ENCODE data around the gene M1AP.

M1AP gene, protein sequence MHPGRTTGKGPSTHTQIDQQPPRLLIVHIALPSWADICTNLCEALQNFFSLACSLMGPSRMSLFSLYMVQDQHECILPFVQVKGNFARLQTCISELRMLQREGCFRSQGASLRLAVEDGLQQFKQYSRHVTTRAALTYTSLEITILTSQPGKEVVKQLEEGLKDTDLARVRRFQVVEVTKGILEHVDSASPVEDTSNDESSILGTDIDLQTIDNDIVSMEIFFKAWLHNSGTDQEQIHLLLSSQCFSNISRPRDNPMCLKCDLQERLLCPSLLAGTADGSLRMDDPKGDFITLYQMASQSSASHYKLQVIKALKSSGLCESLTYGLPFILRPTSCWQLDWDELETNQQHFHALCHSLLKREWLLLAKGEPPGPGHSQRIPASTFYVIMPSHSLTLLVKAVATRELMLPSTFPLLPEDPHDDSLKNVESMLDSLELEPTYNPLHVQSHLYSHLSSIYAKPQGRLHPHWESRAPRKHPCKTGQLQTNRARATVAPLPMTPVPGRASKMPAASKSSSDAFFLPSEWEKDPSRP

DNA sequence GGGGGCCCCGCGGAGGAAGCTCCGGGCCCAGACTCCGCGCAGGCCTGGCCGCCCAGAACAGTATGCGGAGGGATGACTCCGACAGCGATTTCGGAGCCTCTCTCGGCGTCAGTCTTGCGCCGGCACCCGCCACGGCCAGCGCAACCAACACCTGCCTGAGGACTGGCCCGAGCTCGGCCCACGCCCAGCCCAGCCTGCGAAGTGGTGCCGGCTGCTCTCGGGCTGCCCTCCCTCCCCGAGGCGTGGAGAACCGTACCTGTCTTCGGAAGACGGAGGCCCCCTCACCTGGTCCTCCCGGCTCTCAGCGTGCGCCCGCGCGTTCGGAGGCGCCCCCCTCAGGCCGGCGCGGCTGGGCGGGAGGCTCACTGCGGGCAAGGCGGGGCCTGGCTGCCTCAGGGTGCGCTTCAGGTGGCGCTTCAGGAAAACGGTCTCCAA, at the start of gene M1AP:
Gene M1AP, minus strand, starts transcription at position 322 of the 435 bp plus-strand sequence. CDS start 8,055 bp downstream, outside the sequence.
- no peak for DNase-seq (ENCODE audit: low read depth)

DNA sequence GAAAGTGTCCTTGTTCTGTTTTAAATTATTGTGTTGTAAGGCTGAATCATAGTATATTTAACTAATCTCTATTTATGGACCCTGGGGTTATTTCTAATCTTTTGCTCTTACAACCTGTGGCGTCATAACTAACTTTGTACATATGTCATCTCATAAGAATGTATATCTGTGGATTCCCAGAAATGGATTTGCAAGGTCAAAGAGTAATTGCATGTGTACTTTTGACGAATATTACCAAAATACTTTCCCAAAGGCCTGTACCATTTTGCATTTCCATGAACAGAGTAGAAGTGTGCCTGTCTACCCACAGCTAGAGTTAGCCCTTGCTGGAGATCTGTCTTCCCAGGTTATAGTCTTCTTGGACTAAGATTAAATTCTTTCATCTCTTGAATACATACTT, 48.7 kb upstream of the M1AP start:
- no peak for DNase-seq (ENCODE audit: low read depth)

DNA sequence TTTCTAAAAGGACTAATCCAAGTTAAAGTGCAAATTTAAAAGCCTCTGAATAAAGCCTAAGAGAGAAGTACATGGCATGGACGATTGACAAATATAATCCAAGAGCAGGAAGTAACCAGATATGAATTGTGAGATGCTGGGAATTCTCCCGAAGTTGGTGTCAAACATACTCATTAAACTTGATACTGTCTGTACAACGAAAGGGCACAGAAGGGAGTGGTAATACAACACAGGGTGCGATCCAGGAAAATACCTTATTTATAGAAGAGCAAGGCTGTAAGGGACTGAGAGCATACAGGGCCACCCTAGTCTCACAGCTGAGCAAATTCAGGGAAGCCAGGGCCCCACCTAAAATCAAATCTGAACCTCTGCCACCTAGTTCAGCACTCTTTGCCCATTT, 47.5 kb upstream of the M1AP start:
- no peak for DNase-seq (ENCODE audit: low read depth)

DNA sequence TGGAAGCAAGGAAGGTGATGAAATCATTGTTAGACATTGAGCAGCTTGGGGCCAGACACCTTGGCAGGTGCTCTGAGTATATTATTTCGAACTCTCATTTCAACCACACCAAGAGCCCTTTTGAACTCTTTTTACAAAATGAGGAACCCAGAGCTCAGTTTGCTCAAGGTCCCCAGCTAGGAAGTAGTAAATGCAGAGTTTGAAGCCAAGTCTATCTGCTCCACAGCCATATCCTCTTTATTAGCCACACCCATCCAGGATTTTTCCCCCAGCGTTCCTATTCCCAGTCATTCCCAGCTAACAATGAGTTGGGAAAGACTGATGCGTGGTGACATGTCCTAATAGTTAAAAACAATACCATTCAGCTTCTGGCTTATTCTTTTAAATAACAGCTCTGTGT, 46.2 kb upstream of the M1AP start:
- no peak for DNase-seq (ENCODE audit: low read depth)

DNA sequence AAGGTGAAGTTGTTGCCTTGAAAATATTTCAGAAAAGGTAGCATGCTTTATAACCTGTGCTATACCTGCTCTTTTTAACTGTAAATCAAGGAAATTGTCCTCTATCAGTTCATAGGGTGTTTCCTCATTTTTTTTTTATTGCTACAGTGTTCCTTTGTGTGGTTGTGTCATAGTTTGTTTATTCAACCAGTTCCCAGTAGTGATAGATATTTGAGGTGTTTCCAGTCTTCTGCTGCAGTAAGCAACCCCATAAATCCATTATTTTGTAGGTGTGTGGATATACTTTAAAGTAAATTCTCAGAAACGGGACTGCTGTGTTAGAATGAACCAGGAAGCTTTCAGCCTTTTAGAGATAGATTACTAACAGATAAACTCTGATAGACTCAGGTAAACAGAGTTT, 45.5 kb upstream of the M1AP start:
- no peak for DNase-seq (ENCODE audit: low read depth)

DNA sequence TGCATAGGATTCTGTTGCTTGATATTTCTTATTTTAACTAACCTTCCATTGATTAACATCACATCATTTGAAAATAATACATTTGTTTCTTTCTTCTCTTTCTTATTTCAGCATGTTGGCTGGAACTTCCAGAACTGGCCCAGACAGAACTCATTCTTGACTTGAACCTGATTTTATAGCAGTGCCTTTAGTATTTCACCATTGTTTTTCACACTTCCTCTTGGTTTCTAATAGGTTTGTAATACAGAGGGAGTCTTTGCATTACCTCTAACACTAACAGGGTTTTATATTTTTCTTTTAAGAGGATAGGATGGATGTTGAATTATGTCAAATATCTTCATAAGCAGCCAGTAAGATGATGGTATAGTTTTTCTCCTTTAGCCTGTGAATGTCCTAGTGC, 45.1 kb upstream of the M1AP start:
- DNase-seq (ENCODE audit: low read depth) = no peak

DNA sequence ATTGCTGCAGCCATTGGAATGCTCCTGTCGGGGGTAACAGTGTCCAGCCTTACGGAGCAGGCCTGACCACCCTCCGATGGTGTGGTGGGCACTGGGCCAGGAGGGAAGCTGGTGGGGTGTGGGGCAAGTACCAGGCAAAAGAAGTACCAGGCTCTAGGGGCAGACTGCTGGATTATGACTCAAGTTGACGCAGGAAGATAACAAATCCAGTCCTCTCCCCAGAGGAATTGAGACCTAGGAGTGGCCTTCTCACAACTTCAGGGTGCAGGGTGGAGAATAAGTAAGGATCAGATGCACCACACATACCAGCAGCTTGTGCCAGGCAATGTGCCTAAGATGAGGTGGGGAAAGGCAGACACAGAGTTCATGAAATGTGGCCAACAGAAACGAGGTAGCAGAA, 43.8 kb upstream of the M1AP start:
- DNase-seq (ENCODE audit: low read depth) = no peak

DNA sequence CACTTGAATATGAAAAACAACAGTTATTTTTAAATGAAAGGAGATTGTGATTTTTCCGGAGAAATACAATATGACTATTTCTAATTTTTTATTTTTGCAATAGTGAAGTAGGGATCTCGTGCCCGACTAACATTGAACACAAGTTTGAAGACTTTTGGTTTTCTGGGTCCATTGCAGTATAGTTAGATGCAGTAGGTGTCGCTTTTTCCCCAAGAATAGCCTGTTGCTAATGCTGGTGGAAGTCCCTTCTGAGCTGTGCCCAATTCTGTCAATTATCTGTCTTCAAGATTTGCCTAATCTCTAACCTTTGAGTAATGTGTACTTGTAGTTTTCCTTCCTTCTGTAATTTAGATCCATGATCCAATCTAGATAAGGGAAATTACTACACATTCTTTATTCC, 42.4 kb upstream of the M1AP start:
- peak; percentile 4 for DNase-seq (ENCODE audit: low read depth)

DNA sequence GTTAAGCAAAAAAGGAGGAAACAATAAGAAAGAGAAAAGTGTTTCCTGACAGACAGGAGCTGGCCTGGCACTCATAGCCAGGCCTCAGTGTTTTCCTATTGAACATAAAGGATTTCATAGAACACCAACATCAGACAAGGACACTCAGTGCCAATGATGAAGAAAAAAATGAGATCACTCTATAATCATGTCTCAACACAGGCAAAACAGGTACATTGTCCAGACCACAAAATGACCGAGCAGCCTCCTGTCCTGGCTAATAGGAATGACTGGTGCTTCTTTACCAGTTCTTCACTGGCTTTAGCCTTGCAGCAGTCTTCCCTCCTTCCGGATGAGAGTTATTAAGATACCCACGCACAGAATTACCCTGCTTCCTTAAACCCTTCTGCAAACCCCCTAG, 41.5 kb upstream of the M1AP start:
- no peak for DNase-seq (ENCODE audit: low read depth)

DNA sequence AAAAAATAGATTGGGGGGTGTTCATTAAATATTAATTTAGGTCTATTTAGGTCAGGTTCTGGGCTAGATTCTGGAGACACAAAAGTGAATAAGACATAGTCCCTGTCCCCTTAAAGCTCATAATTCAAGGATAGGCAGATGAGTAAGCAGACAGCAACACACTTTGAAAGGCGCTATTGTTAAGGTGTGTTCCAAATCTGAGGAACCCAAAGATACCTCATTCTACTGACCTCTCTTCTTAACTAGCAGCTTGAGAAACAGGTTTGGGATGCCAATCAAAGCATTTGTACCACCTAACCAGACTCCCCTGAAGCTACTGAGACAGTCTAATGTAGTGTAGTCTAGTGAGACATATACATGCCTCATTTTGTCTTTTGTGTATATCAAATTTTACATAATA, 40.8 kb upstream of the M1AP start:
- no peak for DNase-seq (ENCODE audit: low read depth)

DNA sequence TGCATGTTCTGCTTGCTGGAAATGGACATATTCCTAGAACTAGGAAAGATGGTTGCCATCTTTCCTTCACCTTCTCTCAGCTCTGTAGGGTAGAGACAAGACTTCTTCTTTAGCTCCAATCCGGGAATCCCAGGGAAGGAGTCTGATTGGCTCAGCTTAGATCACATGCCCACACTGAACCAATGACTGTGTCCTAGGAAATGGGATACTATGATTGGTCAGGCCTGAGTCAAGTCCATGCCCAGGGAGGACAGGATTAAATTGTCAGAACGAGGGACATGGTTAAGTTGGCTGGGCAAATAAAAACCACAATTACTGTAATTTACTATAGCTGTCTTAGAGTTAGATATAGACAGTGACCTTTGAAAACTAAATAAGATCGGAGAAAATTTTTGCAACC, 37.3 kb upstream of the M1AP start:
- DNase-seq (ENCODE audit: low read depth) = no peak

DNA sequence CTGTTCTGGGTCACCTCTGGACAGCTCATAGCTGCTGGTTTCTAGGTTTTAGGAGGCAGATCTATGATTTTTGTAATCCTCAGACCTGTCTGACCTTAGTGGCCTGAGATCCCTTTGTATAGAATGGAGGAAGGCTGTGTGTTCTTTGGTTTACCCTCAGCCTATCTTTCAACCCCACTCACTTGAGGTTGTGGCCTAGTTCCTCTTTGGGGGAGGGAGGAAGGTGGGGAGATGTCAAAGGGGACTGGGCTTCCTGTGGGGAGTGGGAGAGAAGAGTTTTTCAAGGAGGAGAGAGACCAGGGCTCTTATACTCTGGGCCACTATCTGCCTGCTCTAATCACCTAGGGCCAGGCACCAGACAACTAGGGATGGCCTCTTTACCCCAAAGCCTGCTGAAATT, 34.4 kb upstream of the M1AP start:
- no peak for DNase-seq (ENCODE audit: low read depth)

DNA sequence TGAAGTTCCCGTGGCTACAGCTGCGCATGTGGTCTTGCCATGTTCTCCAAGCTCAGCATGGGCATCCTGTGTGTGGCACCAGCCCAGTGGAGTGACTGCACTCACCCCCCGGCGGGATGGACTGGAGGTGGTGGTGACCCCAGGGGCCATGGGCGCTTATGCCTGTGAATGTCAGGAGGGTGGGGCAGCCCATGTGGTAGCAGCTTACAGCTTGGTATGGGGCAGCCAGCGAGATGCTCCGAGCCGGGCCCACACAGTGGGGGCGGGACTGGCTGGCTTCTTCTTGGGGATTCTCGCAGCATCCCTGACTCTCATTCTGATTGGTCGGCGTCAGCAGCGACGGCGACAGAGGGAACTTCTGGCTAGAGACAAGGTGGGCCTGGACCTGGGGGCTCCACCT, 31.5 kb upstream of the M1AP start:
- DNase-seq (ENCODE audit: low read depth) = no peak

DNA sequence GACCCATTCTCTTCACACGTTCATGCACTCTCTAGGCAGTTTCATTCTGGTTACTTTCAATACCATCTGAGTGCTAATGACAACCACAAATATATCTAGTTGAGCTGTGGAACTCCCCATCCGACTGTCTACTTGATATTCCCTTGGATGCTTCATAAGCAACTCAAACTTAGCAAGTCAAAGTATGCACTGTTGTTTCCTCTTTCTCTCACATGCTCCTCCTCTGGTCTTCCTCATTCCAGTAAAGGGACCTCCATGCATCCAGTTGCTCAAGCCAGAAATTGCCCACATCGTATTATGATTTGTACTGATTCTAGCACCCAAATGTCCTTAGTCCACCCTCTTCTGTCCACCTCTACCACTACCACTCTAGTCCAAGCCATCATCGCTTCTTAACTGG, 28.2 kb upstream of the M1AP start:
- DNase-seq (ENCODE audit: low read depth) = no peak

DNA sequence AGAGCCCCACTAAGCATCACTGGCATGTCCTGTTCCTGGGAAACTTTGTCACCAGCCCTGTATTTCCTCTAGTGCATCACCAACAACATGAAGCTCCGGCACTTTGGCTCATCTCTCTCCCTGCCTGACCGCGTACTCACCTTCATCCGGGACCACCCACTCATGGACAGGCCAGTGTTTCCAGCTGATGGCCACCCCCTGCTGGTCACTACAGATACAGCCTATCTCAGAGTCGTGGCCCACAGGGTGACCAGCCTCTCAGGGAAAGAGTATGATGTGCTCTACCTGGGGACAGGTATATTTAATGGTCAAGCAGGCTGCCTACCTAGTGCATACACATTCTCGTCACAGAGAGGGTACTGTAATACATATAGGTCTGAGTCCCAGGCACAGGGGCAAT, 27.0 kb upstream of the M1AP start:
- no peak for DNase-seq (ENCODE audit: low read depth)

DNA sequence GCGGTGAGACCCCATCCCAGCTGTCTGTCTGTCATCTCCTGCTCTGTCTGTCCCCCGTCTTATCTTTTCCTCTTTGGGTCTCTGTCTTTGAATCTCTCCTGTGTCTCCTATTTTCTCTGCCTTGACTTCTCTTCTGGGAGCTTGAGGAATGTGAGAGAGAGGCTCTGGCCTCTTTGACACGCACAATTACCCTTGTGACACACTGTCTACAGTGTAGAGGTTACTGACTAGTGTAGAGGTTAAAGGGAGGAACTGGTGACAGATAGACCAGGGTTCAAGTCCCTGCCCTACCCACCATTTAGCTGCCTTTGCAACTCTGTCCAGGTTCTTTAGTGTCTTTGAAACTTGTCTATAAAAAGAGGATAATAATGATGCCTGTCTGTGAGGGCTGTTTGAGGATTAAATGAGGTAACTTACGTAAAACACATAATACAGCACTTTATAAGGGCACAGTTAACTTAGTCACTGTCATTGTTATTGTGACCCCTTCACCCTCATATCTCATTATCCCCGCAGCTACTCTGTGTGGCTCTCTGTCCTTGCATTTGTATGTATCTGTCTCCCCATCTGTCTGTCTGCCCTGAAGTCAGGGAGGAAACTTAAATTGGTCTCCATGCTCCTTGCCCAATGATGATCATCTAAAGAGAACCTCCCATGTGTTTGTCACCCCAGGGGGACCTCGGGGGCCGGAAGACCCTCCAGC, 25.8 kb upstream of the M1AP start:
- DNase-seq (ENCODE audit: low read depth) = no peak

DNA sequence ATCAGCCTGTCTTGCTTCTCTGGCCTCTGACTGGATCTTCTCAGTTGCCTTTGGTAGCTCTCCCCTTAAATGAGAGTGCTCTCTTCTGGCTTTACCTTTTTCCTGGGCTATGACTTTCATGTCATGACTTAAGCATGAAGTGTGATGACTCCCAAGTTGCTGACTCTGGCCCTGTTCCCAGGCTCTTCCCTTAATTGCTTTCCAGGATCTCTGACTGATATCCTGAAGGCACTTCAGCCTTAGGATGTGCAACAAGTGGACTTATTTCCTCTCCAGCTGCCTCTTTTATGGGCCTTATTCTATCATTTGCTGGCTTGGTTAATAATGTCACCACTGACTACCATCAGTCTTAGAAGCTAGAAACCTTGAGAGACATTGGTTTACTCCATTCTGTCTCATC, 23.3 kb upstream of the M1AP start:
- DNase-seq (ENCODE audit: low read depth) = no peak

DNA sequence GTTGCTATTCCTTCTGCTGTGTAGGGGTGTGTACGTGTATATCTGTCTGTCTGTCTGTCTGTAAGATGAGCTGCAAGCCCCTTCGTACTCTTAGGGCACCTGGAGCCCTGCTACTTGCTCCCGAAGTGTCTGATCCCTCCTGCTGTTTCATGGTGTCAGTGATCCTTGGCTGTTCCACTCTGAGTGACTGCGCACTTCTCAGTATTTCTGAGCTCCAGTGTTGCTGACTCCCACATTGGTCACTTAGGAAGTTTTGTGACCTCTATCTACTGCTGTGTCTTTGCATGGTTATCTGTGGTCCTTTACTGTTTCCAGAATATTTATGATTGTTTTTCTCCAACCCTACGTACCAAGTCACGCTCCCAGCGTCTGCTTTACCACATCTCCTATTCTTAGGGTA, 22.1 kb upstream of the M1AP start:
- DNase-seq (ENCODE audit: low read depth) = no peak

DNA sequence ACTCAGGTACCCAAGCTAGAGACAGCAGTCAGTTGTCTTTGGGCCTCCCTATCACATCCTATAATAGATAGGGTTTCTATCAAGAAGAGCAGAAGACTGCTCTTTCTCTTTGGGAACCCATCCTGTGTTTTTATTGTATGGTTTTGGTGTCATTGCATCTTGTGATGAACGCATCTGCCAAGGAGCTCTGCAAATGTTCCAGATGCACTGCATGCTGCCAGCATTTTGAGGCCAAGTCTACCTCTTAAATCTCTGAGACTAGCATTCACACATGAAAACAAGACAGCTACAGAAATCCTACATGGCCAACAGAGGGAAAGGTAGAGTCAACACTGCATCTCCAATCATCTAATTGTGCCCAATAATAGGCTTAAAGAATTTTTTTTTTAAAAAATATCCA, 20.0 kb upstream of the M1AP start:
- no peak for DNase-seq (ENCODE audit: low read depth)

DNA sequence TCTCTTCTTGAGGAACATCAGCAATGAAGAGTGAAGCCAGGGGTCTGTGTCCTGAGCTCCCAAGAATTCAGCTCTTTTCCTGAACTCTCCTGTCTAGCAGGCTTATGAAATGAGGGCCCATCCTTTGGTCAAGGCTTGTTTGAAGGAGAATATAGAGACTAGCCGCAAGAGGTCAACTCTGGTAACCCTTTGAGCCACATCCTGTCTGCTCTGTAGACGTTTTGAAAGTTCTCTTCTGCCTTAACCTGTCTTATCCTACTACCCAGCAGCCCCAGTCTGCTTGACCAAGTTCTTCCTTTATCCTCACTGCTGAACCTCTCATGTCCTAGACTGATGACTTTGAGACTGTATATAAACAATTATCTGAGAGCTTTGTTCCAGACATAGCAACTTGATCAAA, 11.3 kb upstream of the M1AP start:
- no peak for DNase-seq (ENCODE audit: low read depth)

DNA sequence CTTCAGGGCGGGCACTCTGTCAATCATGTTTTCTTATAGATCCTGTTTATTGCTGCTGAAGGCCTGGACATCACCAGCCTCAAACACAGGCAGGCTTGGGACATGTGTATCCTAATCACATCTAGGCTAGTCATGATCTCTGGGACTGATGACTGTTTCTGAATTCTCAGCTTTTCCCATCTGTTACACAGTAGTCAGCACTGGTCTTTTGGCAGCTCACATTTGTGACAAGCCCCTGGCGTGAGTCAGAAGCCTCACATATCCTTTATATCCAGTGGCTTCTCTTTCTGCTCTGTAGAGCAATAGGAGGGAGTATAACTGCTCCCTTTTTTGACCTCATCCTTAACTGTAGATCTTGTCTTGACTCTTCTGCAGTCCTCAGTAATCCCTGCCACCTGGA, 10.4 kb upstream of the M1AP start:
- DNase-seq (ENCODE audit: low read depth) = no peak

DNA sequence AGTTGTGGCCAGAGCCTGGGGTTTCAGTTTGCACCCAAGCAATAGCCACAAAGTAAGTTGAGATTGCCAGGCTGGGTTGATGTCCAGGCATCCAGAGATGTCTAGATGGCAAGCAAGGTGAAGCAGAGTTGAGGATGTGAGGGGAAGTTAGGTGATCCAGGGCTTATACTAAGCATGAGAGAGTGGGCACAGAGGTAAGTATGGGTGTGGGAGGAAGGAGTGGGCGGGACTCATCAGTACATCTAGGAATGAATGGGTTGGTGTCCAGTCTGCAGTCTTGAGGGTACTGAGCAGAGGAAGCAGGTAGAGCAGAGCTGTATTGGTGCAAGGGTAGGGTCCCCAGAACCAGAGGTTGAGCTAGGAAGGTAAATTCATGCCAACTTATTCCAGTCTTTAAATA, 7.4 kb upstream of the M1AP start:
- DNase-seq (ENCODE audit: low read depth) = no peak
